ENCODE measurements around the gene UBFD1.

DNA sequence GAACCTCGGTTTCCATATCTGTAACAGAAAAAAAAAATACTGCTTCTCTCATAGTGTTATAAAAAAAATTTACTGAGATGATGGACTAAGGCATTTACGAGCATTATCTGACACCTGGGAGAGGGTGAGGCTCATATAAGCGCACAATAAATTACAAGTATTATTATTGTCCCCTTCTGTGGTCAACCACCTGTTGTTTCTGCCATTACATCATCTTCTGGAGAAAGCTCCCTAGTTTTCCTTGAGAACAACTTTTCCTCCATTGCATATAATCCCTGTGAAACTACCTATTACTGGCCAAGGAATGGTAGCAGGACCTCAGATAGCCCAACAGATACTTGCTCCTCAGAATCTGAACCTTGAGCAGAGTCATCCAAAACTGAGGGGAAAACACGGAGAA lies 35.6 kb upstream of the UBFD1 start:
- TF ChIP-seq, protein P1, sequence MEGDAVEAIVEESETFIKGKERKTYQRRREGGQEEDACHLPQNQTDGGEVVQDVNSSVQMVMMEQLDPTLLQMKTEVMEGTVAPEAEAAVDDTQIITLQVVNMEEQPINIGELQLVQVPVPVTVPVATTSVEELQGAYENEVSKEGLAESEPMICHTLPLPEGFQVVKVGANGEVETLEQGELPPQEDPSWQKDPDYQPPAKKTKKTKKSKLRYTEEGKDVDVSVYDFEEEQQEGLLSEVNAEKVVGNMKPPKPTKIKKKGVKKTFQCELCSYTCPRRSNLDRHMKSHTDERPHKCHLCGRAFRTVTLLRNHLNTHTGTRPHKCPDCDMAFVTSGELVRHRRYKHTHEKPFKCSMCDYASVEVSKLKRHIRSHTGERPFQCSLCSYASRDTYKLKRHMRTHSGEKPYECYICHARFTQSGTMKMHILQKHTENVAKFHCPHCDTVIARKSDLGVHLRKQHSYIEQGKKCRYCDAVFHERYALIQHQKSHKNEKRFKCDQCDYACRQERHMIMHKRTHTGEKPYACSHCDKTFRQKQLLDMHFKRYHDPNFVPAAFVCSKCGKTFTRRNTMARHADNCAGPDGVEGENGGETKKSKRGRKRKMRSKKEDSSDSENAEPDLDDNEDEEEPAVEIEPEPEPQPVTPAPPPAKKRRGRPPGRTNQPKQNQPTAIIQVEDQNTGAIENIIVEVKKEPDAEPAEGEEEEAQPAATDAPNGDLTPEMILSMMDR (IDR thresholded peaks at IDR 0.05): no peak
- no peak for TF ChIP-seq POLR2A (IDR thresholded peaks at IDR 0.05)
